Stimulated activated CD8-positive, alpha-beta memory T cell treated with anti-CD3 and anti-CD28 coated beads, Interleukin-7, amount 100 ng/mL, for 1 hour (primary cell): Measurements from ENCODE around the gene SH3BP4.

Source experiments
- DNase-seq, 2 donors: peaks; one replicate each; pipeline ENCODE4 v3.0.0-alpha.2; 2020; ENCODE audit warnings: low read depth in 2 of 2

SH3BP4 gene

DNA sequence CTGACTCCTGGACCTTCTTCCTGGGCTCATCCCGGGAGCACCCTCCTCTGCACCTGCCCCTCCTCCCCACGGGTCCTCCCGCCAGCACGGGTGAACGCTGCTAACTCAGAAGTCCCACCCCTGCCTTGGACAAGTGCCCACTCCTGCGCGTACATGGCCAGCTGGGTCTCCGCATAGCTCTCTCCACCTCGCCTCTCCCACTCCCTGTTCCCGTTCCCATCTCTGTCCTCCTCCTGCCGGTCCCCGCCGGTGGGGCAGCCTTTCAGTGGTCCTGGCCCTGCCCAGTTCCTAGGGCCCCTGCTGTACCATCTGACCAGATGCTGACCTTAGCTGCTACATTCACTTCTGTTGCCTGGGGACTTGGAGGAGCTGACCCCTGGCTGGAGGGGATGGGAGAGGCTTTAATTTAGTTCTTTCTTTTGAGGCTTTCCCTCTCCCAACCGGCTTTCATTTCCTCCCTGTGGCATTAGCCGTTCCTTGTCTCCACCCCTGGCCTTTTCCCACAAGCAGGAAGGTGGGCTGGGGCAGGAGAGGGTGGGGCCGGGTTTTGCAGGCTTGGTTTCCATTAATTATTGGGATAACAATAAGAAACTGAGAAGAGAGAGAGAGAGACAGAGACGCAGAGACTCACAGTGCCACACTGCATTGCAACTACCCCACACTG is 136.1 kb downstream of the SH3BP4 start:
- DNase-seq = no peak

GRCh38 chr2:235088496-235088921 is 136.7 kb downstream of the SH3BP4 start:
- no peak for DNase-seq

GRCh38 chr2:235091421-235091820 is 139.6 kb downstream of the SH3BP4 start:
- DNase-seq = no peak

DNA sequence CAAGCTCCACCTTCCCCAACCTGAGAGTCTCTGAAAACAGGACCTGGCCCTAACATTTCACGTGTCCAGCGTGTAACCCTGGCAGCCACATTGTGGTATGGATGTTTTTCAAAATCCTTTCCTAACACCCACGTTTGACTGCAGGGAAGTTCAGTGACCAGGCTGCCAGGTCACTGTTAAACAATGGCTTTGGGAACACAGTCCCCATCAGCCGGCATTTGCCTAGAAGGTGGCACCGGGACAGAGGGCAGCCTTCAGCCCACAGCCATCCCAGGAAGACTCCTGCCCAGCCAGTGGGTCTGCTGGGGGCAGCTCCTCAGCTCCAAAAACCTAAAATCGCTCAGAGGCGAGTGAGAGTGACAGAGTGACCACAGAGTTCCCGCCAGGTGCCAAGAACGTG is 140.2 kb downstream of the SH3BP4 start:
- DNase-seq = no peak

GRCh38 chr2:235092433-235093223 is 140.8 kb downstream of the SH3BP4 start:
- DNase-seq = no peak

- no peak for DNase-seq
Measured at GRCh38 chr2:235094457-235094856, 142.6 kb downstream of the SH3BP4 start.

GRCh38 chr2:235095569-235095968 is 143.8 kb downstream of the SH3BP4 start:
- no peak for DNase-seq

- DNase-seq = no peak
Measured at GRCh38 chr2:235096447-235096846, 144.6 kb downstream of the SH3BP4 start.

- DNase-seq = no peak
Measured at GRCh38 chr2:235097196-235097595, 145.4 kb downstream of the SH3BP4 start.

DNA sequence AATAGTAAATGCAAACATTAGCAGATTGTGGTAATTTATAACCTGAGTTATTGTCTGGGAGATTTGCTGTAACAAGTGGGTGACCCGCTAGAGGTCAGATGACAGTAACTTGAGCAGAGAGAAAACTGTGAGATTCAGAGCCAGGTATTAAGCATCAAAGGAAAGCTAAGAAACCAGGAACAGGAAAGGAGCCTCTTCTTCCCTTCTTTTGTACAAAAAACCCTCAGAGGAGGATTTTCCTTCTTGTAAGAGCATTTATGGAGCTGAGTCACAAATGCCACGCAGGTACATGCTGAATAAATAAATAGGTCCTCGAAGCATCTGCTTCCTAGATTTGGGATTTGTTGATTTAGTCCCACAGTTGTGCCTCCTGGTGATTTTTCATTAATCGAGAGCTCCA is 146.5 kb downstream of the SH3BP4 start:
- DNase-seq = no peak

DNA sequence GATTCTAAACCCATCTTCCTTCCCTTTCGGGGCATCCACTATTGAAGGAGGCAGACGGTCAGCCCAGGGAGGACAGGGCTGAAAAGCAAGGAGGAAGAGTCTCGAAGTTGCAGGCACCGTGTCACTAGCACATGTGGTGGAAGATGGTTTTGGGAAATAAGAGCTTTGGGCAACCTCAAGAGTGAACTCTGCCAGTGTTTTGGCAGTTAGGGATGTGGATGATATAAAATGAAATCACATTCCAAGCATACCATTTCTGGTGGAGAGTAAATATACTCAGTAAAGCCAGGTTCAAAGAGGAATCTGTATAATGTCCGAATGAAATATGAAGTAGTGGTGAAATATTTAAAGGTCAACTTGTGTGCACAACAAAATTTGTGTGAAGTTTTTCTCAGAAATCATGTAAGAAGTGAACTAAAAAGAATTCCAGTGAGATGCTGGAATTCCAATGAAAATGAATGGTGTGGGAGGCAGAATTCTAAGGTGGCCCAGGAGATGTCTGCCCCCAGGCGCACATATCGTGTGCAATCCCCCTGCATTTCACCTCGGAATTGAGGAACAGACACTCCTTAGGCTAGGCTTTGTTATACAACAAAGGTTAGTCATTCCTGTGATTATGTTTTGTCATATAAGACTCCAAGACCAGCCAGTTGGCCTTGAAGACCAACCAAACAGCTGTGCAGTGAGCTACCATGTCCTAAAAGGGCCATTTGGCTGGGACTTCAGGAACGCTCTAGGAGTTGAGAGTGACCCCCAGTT is 147.1 kb downstream of the SH3BP4 start:
- DNase-seq = no peak

GRCh38 chr2:235102896-235103295 is 151.1 kb downstream of the SH3BP4 start:
- no peak for DNase-seq
